Fibroblast of peridontal ligament (primary cell): Measurements from ENCODE around the gene EN1.

Experiments used
- DNase-seq: peaks from one replicate; pipeline ENCODE4 v3.0.0-alpha.2; 2010; ENCODE audit errors: extremely low read depth

EN1 gene

DNA sequence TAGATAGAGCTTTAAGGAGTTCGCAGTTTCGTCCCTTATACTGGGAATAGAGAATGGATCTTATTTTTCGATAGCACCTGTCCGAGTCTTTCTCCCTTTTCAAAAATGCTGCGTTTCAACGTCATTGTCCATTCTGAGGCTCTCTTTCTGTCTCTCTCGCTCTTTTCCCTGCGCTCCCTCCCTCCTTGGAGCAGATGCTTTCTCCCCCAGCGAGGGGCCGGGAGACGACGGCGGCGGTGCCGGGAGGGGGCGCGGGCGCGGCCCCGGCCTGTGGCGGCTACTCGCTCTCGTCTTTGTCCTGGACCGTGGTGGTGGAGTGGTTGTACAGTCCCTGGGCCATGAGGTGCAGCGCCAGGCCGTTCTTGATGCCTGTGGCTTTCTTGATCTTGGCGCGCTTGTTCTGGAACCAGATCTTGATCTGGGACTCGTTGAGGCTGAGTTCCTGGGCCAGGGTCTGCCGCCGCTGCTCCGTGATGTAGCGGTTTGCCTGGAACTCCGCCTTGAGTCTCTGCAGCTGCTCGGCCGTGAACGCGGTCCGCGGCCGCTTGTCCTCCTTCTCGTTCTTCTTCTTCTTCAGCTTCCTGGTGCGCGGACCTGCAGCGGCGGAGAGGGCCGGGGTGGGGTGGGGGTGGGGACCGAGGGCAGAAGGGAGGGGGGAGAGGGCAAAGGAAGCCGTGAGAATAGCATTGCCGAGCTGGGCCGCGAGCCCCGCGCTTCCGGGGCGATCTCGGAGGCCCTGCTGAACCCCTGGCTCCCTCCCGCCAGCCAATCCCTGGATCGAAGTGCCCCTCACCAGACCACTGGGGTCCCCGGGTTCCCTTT lies 4.6 kb downstream of the EN1 start:
- DNase-seq, result no peak

- no peak for DNase-seq
Measured at GRCh38 chr2:118841828-118842461, 5.5 kb downstream of the EN1 start.

GRCh38 chr2:118841450-118841827 lies 6.0 kb downstream of the EN1 start:
- DNase-seq, result no peak

- no peak for DNase-seq
Measured at GRCh38 chr2:118838741-118839455, 8.6 kb downstream of the EN1 start.

GRCh38 chr2:118837621-118838020 lies 9.8 kb downstream of the EN1 start:
- DNase-seq, result no peak

- no peak for DNase-seq
Measured at GRCh38 chr2:118837067-118837466, 10.4 kb downstream of the EN1 start.

DNA sequence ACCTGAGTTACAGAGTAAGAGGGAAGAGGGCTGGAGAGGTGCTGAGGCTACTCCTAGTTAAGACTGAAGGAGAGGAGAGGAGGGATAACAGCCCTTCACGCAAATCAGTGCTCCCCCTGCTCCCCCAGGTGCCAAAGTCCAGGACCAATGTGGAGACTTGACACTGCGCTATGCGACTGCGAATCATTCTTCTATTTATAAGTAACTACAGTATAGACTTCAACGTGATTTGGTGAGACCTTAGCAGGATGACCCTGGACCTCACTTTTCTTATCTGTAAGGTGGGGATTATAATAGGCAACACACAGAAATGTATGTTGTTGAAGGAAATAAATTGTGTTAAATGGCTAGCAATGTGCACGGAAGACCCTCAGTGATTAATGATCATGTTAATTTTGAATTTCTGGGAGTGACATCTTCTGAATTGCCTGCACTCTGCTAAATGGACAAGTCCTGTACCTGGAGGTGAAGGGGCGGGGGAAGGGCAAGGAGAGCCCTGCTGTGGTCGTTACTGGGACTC lies 11.0 kb downstream of the EN1 start:
- no peak for DNase-seq

DNA sequence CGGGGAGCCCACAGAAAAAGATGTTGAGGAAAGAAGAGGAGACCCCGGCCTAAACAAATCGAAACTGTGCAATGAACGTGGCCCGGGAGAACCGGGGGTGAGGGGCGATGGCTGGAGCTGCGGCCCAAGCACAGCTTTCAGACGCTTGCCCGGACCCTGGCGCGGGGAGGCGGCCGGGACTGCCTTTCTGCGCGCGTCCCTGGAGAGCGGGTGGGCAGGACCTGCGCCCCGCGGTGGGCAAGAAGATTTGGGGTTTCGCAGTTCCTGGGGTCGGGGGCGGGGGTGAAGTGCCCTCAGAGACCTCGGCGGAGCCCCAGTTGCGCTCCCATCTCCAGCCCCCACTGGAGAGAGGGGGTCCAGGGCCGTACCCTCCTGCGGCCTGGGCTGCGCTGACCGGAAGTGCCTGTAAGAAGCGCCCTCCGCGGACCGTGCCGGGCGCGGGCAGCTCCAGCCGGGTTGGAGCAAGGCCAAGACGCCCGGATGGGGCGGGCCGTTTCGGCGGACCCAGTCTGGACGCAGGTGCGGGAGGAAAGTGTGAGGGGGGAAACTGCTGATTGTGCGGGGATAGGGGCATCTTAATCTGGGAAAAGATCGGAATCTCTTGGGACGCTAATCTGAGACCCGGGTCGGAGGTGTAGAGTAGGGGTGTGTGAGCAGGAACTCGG lies 11.6 kb downstream of the EN1 start:
- DNase-seq, result no peak

- no peak for DNase-seq
Measured at GRCh38 chr2:118834901-118835745, 12.3 kb downstream of the EN1 start.

DNA sequence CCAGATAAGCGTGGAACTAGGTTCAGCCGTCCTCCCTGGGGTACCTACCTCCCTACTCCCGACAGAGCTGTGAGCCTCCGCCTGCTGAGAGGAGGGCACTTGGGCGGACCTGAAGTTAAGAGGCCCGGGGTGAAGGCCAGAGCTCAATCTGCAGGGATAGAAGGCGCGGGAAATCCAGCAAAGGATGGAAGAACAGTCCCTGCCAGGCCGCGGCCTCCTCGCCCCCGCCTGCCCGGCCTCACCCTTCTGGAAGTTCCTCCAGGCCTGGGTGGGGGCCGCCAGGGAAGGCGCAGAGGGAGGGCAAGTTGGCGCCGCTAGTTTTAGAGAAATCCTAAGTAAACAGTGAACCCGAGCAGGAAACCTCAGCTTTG lies 13.0 kb downstream of the EN1 start:
- DNase-seq, result no peak

DNA sequence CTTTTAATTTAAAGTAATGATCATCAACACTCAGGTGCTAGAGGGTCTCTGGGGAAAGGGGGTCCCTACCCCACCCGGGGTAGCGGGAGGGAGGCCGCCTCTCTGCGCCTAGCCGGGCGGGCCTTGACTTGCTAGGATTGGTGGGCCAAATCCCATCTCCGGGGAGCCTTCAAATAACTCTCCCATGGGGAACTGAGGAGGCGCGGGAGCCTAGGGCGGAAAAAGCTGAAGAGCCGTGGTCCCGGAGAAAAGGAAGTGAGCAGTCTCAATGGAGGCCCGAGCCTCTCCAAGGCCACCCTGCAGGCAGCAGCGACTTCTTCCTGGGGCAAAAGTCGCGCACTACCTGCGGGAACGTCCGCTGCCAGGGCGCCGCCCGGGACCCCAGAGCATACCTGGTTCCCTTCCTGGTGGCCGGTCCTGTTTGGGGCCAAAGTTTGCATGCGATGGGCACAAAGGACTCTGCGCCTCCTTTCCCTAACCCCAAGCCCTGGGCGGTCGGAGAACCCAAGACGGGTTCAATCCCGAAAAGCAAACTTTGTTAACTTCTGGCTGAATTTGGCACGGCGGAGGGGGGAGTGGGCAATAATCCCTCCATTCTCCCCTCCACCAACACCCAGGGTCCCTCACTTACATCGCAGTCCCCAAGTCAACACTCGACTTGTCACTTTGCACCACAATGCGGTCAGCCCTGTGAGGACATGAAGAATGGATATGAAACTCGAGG lies 13.6 kb downstream of the EN1 start:
- no peak for DNase-seq

DNA sequence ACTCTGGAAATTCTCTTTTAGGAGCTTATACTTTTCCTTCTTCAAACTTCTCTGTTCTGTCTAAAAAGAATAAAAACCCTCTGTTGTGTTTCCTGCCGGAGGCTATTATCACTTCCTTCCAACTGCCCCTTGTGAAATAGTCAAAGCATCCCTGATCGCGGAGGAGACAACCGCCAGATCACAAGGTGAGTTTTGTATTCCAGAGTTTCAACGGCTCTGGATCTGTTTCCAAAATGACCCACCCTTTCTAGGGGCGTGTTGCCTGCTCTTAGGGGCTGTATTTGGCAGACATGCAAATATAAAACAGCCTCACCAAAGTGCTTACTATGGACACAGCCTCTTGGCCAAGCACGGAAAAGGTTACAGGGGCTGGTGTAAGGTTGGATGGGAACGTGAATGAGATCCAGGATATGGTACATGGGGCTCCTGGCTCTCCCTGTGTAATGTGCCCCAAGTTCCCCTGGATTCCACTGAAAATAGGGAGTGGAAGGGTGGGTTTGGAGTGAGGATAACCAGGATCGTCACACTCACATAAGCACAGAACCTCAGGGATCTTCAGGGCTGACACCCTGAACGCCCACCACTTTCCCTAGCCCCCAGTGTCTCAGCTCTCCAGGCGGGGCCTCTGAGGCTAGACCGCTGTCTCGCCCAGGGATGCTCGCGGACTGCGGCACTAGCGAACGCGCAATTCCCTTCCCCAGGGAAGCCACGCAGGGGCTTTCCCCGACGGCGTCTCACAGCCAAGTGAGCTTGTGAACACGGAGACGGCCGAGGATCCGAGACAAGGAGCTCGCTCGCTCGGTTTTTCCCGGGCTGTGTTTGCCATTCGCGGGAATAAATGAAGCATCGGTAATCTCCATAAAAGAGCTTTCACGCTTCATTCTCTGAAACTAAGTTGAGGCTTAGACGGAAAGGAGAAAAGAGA lies 14.4 kb downstream of the EN1 start:
- no peak for DNase-seq

DNA sequence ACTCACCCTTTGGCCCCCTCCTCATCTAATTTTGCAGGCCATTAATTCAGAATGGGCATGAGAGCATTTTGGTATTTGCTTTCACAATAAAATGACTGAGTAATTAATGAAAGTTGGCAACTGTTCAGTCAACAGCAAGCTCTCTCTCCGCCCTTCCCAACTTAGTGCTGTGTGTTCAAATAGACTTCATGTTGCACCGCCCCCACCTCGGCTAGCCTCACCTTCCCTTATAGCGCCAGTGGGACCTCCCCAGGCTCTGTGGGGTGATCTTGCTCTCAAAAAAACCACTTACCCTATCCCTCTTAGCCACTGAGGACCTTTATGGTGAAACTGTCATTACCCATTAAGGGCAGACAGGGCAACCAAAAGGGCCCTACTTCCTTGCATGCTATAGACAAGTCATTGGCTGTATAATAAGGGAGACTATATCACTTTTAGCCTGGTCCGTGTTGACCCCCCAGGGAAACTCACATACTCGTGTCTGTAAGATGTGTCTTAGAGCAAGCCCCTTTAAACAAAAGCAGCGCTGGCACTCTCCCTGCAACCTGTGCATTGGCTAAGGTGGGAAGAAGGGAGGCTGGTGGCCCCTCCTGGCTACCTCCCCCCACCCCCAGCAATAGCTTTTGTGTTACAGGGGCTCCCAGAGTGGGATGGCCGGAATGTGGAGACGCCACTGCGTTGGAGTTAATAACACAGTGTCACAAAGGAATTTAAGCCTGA lies 15.2 kb downstream of the EN1 start:
- DNase-seq, result no peak

- no peak for DNase-seq
Measured at GRCh38 chr2:118830881-118831280, 16.6 kb downstream of the EN1 start.

- DNase-seq, result peak; percentile 64
Measured at GRCh38 chr2:118830118-118830517, 17.3 kb downstream of the EN1 start.

DNA sequence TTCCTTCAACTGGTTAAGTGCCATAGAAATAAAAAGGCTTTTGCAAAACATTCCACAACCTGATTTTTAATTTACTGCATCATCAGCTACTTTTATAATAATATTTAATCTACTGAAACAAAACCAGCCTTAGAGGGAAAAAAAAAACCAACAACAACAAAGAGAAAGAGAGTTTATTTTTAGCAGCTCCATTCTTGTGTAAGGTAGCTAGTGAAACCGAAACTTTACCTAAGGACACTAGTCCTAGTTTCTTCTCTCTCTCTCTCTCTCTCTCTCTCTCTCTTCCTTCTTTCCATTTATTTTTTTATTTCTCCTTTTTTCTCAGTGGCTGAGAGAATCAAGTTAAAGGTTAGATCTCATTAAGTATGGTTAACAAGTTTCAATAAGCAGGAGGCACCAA lies 21.4 kb downstream of the EN1 start:
- DNase-seq, result no peak

DNA sequence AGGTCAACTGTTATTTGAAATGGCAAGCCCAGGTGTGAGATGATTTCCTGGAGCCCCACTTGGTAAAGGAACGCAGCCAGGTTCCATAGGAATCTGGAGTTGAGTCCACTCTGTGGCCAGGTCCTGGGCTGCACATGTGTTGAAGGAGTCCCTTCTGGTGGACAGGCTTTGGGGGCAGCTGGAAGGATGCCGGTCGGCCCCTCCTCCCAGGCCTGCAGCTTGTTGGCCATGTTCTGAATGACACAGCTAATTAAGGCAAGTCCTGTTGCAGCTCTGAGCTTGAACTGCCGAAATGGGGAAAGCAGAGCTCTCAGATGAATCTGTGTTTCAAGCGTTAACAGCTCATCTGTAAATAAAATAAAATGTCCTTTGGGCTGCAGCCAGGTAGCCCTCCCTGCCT lies 23.8 kb downstream of the EN1 start:
- no peak for DNase-seq

- no peak for DNase-seq
Measured at GRCh38 chr2:118822572-118822971, 24.9 kb downstream of the EN1 start.

DNA sequence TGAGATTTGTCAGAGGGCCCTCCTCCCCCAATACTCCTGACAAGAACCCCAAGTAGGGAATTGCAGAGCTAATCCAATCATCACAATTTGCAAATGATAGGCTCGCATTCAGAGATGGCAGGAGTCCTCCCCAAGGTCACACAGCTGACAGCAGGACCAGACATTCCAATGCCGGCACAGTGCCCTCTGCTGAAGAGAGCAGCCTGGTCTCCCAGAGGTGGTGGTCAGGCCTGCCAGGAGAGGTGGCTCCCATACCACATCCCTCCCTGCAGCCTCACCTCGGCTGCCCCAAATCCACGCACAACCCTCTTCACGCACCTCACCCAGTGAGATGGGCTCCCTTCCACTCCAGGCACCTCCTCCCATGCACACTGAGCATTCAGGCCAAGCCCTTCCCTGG lies 25.4 kb downstream of the EN1 start:
- no peak for DNase-seq
